RWPE2 (cell line): ENCODE results near the gene DRGX.

ENCODE experiments used
- ATAC-seq: fragments of 200-7000 bp; cut with Tn5 transposase; 3 replicates; pipeline ENCODE4 v1.9.1; 2021; ENCODE audit warnings: low read depth
- DNase-seq: peaks from one replicate; pipeline ENCODE4 v3.0.0-alpha.2; 2020; ENCODE audit warnings: low spot score
- H3K27ac ChIP-seq: fragments of 450-650 bp; 2 replicates; pipeline ENCODE4 v1.5.1; 2017; ENCODE audit warnings: mild to moderate bottlenecking; ENCODE audit not compliant: poor library complexity, severe bottlenecking
- H3K27me3 ChIP-seq: fragments of 250-450 bp; sonication (Bioruptor Pico); 2 replicates; pipeline ENCODE4 v1.5.1; 2021; ENCODE audit warnings: mild to moderate bottlenecking, moderate library complexity; ENCODE audit not compliant: insufficient read depth, poor library complexity, severe bottlenecking
- H3K36me3 ChIP-seq: fragments of 250-450 bp; sonication (Bioruptor Pico); 2 replicates; pipeline ENCODE4 v1.5.1; 2020; ENCODE audit warnings: low read depth, mild to moderate bottlenecking, moderate library complexity
- H3K4me1 ChIP-seq: fragments of 250-450 bp; sonication (Bioruptor Pico); 2 replicates; pipeline ENCODE4 v1.5.1; 2021; ENCODE audit warnings: mild to moderate bottlenecking, moderate library complexity; ENCODE audit not compliant: insufficient read depth, poor library complexity, severe bottlenecking
- H3K4me3 ChIP-seq: fragments of 250-450 bp; sonication (Bioruptor Pico); 2 replicates; pipeline ENCODE4 v1.5.1; 2021; ENCODE audit warnings: mild to moderate bottlenecking, moderate library complexity; ENCODE audit not compliant: severe bottlenecking
- H3K9me3 ChIP-seq: fragments of 250-450 bp; sonication (Bioruptor Pico); 2 replicates; pipeline ENCODE4 v1.5.1; 2021; ENCODE audit warnings: mild to moderate bottlenecking, moderate library complexity; ENCODE audit not compliant: severe bottlenecking
- TF ChIP-seq, protein P1 (sequence below): fragments of 450-650 bp; IDR thresholded peaks from one replicate; pipeline ENCODE4 v1.5.1; 2017; ENCODE audit warnings: mild to moderate bottlenecking, moderate library complexity; ENCODE audit not compliant: poor library complexity, severe bottlenecking

Gene DRGX

DNA sequence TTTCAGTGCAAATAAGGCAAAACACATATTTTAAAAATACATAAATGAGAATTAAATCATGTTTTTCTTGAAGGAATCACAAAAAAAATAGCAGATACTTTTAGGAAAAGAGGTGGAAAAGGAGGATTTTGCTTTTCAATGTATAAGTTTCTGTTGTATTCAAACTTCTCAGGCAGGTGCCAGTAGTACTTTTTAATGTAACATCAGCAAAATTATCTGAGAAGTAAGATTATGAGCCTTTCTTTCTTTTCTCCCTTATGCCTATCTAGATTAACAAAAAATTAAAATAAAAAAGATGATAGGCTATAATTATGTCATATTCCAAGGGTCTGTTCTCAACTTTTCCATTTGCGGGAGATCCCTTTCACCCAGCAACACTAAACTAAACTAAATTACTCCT, 2.6 kb downstream of the DRGX start:
- no peak overlapping the region for H3K4me3 ChIP-seq
- no peaks in the 10 kb centered on the region for H3K9me3 ChIP-seq
- no peak overlapping the region for H3K27ac ChIP-seq
- H3K36me3 ChIP-seq: no peaks in the 10 kb centered on the region
- no peak for ATAC-seq
- TF ChIP-seq, protein P1, sequence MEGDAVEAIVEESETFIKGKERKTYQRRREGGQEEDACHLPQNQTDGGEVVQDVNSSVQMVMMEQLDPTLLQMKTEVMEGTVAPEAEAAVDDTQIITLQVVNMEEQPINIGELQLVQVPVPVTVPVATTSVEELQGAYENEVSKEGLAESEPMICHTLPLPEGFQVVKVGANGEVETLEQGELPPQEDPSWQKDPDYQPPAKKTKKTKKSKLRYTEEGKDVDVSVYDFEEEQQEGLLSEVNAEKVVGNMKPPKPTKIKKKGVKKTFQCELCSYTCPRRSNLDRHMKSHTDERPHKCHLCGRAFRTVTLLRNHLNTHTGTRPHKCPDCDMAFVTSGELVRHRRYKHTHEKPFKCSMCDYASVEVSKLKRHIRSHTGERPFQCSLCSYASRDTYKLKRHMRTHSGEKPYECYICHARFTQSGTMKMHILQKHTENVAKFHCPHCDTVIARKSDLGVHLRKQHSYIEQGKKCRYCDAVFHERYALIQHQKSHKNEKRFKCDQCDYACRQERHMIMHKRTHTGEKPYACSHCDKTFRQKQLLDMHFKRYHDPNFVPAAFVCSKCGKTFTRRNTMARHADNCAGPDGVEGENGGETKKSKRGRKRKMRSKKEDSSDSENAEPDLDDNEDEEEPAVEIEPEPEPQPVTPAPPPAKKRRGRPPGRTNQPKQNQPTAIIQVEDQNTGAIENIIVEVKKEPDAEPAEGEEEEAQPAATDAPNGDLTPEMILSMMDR: no peak
- H3K27me3 ChIP-seq: peaks cover 76% of the 10 kb centered on the region
- no peak for DNase-seq
- peaks cover 2% of the 10 kb centered on the region for H3K4me1 ChIP-seq

DNA sequence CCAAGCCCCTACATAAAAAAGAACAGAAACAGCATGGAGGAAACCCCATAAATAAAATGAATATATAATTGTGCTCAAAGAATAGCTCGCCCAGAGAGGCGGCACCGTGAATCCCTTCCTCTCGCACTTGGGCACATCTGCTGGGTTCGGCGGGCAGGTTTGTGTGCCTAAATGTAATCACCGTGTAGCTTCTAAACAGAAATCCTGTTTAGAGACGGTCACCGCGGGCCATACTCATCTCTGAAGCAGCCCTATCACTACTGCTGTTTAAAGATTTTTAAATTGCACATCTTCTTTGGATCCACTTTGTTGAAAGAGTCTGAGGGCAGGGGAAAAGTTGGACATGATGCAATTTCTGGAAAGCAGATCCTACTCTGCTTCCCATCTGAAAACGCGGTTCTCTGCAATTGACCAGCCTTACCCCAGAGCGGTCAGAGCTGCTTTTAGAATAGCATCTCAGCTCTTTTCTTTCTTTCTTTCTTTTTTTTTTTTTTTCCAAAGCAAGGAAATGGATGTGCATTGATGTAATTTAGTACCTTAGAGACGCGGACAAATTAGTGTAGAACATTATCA, 6.4 kb downstream of the DRGX start:
- Histone ChIP-seq H3K4me3 (no peak overlapping the region), H3K27ac (no peak overlapping the region), H3K36me3 (no peaks in the 10 kb centered on the region), H3K27me3 (peaks cover 38% of the 10 kb centered on the region), H3K4me1 (peaks cover 8% of the 10 kb centered on the region), H3K9me3 (no peaks in the 10 kb centered on the region)
- TF ChIP-seq, protein P1: no peak
- DNase-seq (no peak), ATAC-seq (no peak)

GRCh38 chr10:49388161-49388560, 7.7 kb downstream of the DRGX start:
- Histone ChIP-seq H3K27me3 (peaks cover 25% of the 10 kb centered on the region), H3K36me3 (no peaks in the 10 kb centered on the region), H3K4me1 (peaks cover 8% of the 10 kb centered on the region), H3K4me3 (no peak overlapping the region), H3K27ac (no peak overlapping the region), H3K9me3 (no peaks in the 10 kb centered on the region)
- TF ChIP-seq, protein P1: no peak
- ATAC-seq: no peak
- DNase-seq: no peak

GRCh38 chr10:49387071-49387470, 8.8 kb downstream of the DRGX start:
- peak; percentile 95 for DNase-seq

More at GRCh38 chr10:49387071-49387470, 8.8 kb downstream of the DRGX start:
- Histone ChIP-seq H3K27me3 (peaks cover 14% of the 10 kb centered on the region), H3K9me3 (no peaks in the 10 kb centered on the region), H3K4me3 (no peak overlapping the region), H3K27ac (peak overlapping the region; percentile 83), H3K36me3 (no peaks in the 10 kb centered on the region), H3K4me1 (peaks cover 8% of the 10 kb centered on the region)
- TF ChIP-seq, protein P1: no peak
- peak; percentile 98 for ATAC-seq
